A673 (cell line): ENCODE results near the gene PACS2. TPM values are rescaled to one million over a fixed set of nuclear protein-coding genes. Genes with fewer than 3 reads are reported as not detected.

Experiments used
- BruUV-seq: library from RNA; stranded (reverse); fragments of 400-500 nt; replicated peaks from 2 replicates; lab custom pipeline; 2021; lab: Mats Ljungman, UMichigan
- CTCF ChIA-PET: fragments of 300-600 bp; sonication (Branson Sonifier 250); formaldehyde crosslinking; loops from one replicate; lab custom pipeline; 2022; ENCODE audit warnings: antibody characterized with exemption; lab: Charles Lee
- POLR2A ChIA-PET: fragments of 300-600 bp; sonication (Branson Sonifier 250); formaldehyde crosslinking; loops from one replicate; lab custom pipeline; 2022; ENCODE audit warnings: antibody characterized with exemption; ENCODE audit not compliant: low non-redundant PET; lab: Charles Lee
- DNase-seq: peaks from one replicate; pipeline ENCODE4 v3.0.0-alpha.2; 2015; ENCODE audit warnings: low spot score
- H3K27ac ChIP-seq: fragments of 200-600 bp; sonication (generic); 2 replicates; pipeline ENCODE4 v1.5.1; 2016; ENCODE audit warnings: mixed run types, low read depth, mild to moderate bottlenecking, mixed read lengths, antibody characterized with exemption, low read length; ENCODE audit not compliant: poor library complexity, severe bottlenecking
- H3K27me3 ChIP-seq: fragments of 200-600 bp; sonication (generic); replicated peaks from 2 replicates; pipeline ENCODE4 v1.6.1; 2017; ENCODE audit warnings: mixed run types, low read depth, mild to moderate bottlenecking, mixed read lengths, antibody characterized with exemption, low read length; ENCODE audit not compliant: insufficient read depth, poor library complexity
- H3K36me3 ChIP-seq: fragments of 200-600 bp; sonication (generic); 2 replicates; pipeline ENCODE4 v1.6.1; 2016; ENCODE audit warnings: mixed run types, mild to moderate bottlenecking, mixed read lengths, antibody characterized with exemption, low read length; ENCODE audit not compliant: insufficient read depth, poor library complexity, severe bottlenecking
- H3K4me1 ChIP-seq: fragments of 200-600 bp; sonication (generic); 2 replicates; pipeline ENCODE4 v1.6.1; 2017; ENCODE audit warnings: mixed run types, mild to moderate bottlenecking, mixed read lengths, antibody characterized with exemption, low read length; ENCODE audit not compliant: insufficient read depth, poor library complexity, severe bottlenecking
- H3K4me3 ChIP-seq: fragments of 200-600 bp; sonication (generic); 2 replicates; pipeline ENCODE4 v1.5.1; 2016; ENCODE audit warnings: low read depth, mixed run types, mild to moderate bottlenecking, mixed read lengths, low read length; ENCODE audit not compliant: poor library complexity, severe bottlenecking
- H3K9me3 ChIP-seq: fragments of 200-600 bp; sonication (generic); 2 replicates; pipeline ENCODE4 v1.6.1; 2016; ENCODE audit warnings: mixed run types, low read depth, mild to moderate bottlenecking, mixed read lengths, antibody characterized with exemption, low read length; ENCODE audit not compliant: poor library complexity, severe bottlenecking
- EZH2 ChIP-seq: fragments of 200-600 bp; sonication (generic); IDR thresholded peaks from 2 replicates; pipeline ENCODE4 v1.6.1; 2017; ENCODE audit warnings: borderline replicate concordance, low read depth, mild to moderate bottlenecking, mixed read lengths, antibody characterized with exemption, low read length; ENCODE audit not compliant: poor library complexity, severe bottlenecking
- intact Hi-C: fragments of 100-400 bp; cut with micrococcal nuclease; formaldehyde crosslinking; loops from one replicate; pipeline ENCODE4 v1.10.0; 2022; ENCODE audit not compliant: unreplicated experiment
- total RNA-seq: library from RNA; stranded (reverse); gene quantifications from 2 replicates; pipeline ENCODE4 v1.2.3, GENCODE V29; 2021
- TF ChIP-seq, protein P1 (sequence below): fragments of 300-800, 200-600 bp; sonication (generic); conservative IDR thresholded peaks from 2 replicates; pipeline ENCODE4 v1.5.1; 2017; ENCODE audit warnings: low read depth, mild to moderate bottlenecking, antibody characterized with exemption, low read length, moderate library complexity, mixed read lengths

Gene PACS2
- total RNA-seq, 1 experiment from 2014 or later: 52.5 TPM

DNA sequence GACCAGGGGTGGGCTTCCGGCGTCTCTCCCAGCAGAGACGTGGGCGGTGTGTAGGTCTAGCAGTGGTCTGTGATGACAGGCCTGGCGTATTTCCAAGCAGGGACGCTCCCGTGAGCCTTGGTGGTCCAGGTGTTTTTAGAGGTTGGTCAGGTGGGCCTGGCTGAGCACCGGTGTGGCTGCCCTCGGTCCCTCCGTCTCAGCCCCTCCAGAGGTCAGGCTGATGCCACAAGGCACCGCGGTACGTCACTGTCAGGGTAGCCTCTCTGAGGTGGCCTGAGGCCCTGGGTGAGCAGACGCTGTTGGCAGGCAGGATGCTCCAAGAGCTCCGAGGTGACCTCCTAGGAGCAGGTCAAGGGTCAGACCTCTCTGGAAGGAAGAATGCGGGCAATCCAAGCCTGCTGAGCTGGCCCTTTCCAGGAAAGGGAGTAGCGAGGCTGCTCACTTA lies 118.6 kb downstream of the PACS2 start:
- POLR2A ChIA-PET: no interaction called here
- CTCF ChIA-PET: no interaction called here
- H3K27ac ChIP-seq: no peak overlapping the region
- no peak overlapping the region for H3K4me3 ChIP-seq
- H3K9me3 ChIP-seq: peaks cover 4% of the 10 kb centered on the region
- no peaks in the 10 kb centered on the region for H3K27me3 ChIP-seq
- no peak for DNase-seq
- BruUV-seq: no TSS peak
- no peaks in the 10 kb centered on the region for H3K4me1 ChIP-seq
- peaks cover 23% of the 10 kb centered on the region for H3K36me3 ChIP-seq
- TF ChIP-seq EZH2: no peak
- TF ChIP-seq, protein P1, sequence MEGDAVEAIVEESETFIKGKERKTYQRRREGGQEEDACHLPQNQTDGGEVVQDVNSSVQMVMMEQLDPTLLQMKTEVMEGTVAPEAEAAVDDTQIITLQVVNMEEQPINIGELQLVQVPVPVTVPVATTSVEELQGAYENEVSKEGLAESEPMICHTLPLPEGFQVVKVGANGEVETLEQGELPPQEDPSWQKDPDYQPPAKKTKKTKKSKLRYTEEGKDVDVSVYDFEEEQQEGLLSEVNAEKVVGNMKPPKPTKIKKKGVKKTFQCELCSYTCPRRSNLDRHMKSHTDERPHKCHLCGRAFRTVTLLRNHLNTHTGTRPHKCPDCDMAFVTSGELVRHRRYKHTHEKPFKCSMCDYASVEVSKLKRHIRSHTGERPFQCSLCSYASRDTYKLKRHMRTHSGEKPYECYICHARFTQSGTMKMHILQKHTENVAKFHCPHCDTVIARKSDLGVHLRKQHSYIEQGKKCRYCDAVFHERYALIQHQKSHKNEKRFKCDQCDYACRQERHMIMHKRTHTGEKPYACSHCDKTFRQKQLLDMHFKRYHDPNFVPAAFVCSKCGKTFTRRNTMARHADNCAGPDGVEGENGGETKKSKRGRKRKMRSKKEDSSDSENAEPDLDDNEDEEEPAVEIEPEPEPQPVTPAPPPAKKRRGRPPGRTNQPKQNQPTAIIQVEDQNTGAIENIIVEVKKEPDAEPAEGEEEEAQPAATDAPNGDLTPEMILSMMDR: no peak
- intact Hi-C loops: no loop called here

DNA sequence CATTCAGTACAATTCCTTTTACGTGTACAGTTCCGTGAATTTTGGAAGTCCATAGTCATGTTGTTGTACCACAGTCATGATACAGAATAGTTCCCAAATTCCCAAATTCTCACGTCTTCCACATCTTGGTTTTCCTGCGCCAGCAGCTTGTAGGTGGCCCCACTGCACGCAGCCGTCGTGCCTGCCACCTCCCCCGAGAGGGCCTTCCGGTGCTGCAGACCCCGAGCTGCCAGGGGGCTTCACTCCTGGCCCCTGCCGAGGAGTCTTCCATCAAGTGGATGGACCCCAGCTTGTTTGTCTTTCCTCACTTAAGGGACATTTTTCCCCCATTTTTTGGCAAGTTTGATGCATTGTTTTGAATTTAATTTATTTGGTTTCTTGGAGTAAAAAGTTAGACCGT lies 121.9 kb downstream of the PACS2 start:
- CTCF ChIA-PET: no interaction called here
- Histone ChIP-seq H3K36me3 (peaks cover 12% of the 10 kb centered on the region), H3K4me1 (peaks cover 6% of the 10 kb centered on the region), H3K27me3 (no peaks in the 10 kb centered on the region), H3K4me3 (no peak overlapping the region), H3K27ac (no peak overlapping the region), H3K9me3 (no peaks in the 10 kb centered on the region)
- intact Hi-C loops: no loop called here
- POLR2A ChIA-PET: no interaction called here
- DNase-seq: no peak
- BruUV-seq: no TSS peak
- TF ChIP-seq, protein P1: no peak
- no peak for TF ChIP-seq EZH2

DNA sequence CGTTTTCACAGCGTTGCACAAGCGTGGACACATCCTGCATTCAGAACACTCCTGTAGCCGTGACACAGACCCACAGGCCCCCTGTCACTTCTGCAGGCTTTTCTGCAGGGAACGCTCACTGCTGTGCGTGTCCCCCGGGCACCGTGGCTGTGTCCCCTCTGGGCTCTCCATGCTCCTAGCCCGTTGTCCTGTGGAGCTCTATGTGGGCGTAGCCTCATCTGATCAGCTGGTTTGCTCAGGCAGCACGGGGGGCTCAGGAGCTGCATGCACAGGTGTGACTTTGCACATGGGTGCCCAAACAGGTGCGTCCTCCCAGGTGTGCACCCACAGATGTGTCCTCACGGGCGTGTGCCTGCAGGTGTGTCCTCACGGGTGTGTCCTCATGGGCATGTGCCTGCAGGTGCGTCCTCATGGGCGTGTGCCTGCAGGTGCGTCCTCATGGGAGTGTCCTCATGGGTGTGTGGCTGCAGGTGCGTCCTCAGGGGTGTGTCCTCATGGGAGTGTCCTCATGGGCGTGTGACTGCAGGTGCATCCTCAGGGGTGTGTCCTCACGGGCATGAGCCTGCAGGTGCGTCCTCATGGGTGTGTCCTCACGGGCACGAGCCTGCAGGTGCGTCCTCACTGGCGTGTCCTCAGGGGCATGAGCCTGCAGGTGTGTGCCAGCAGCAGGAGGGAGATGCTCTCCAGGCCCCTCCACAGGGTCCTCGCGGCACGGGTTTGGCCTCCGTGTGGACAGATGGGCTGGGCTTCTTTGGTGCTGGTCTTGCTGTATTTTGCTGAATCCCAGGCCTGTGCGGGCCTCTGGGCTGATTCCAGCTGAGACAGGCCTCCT lies 122.6 kb downstream of the PACS2 start:
- H3K27me3 ChIP-seq: no peaks in the 10 kb centered on the region
- POLR2A ChIA-PET: no interaction called here
- H3K4me1 ChIP-seq: peaks cover 6% of the 10 kb centered on the region
- TF ChIP-seq EZH2: no peak
- TF ChIP-seq, protein P1: no peak
- H3K36me3 ChIP-seq: peaks cover 15% of the 10 kb centered on the region
- DNase-seq: no peak
- no peak overlapping the region for H3K4me3 ChIP-seq
- intact Hi-C loops: no loop called here
- H3K9me3 ChIP-seq: no peaks in the 10 kb centered on the region
- H3K27ac ChIP-seq: no peak overlapping the region
- CTCF ChIA-PET: interaction anchor here (1.0 kb wide), 1 partner anchor 11 kb away, joined by 4 read pairs; no protein-coding TSS in a partner anchor
- BruUV-seq: no TSS peak
